HG03066 (cell line): ENCODE data around the gene FMNL2.
A peak's percentile ranks its signal among the peaks of the same experiment; 100 is the strongest.
"Not testable (repeated sequence)": the region's sequence is repeated elsewhere in the genome, so short reads cannot be mapped to it uniquely, and the experiment has no call there.

ENCODE experiments used
- ATAC-seq: cut with Tn5 transposase; IDR thresholded peaks from one replicate; pipeline ENCODE4 v1.9.1; 2021; ENCODE audit warnings: low read depth; ENCODE audit not compliant: unreplicated experiment

The FMNL2 gene

GRCh38 chr2:152335016-152335725 lies at the start of gene FMNL2:
Gene FMNL2, plus strand, starts transcription at chr2:152335174.
- ATAC-seq, result peak; percentile 72

- no peak for ATAC-seq
These were observed 42.0 kb upstream of the FMNL2 start for GRCh38 chr2:152292991-152293390.

GRCh38 chr2:152297715-152298114 lies 37.3 kb upstream of the FMNL2 start:
- no peak for ATAC-seq

- ATAC-seq, result no peak
These were observed 36.2 kb upstream of the FMNL2 start for GRCh38 chr2:152298754-152299153.

GRCh38 chr2:152301131-152301530 lies 33.8 kb upstream of the FMNL2 start:
- no peak for ATAC-seq

- no peak for ATAC-seq
These were observed 31.0 kb upstream of the FMNL2 start for GRCh38 chr2:152303951-152304350.

GRCh38 chr2:152304836-152305235 lies 30.1 kb upstream of the FMNL2 start:
- no peak for ATAC-seq

GRCh38 chr2:152307863-152308262 lies 27.1 kb upstream of the FMNL2 start:
- no peak for ATAC-seq

GRCh38 chr2:152309352-152310214 lies 25.4 kb upstream of the FMNL2 start:
- no peak for ATAC-seq

GRCh38 chr2:152319822-152320570 lies 15.0 kb upstream of the FMNL2 start:
- no peak for ATAC-seq

GRCh38 chr2:152320814-152321213 lies 14.2 kb upstream of the FMNL2 start:
- ATAC-seq, result no peak

- no peak for ATAC-seq
These were observed 12.8 kb upstream of the FMNL2 start for GRCh38 chr2:152322222-152322621.

GRCh38 chr2:152325126-152325525 lies 9.8 kb upstream of the FMNL2 start:
- not testable (repeated sequence) for ATAC-seq

GRCh38 chr2:152326710-152327109 lies 8.3 kb upstream of the FMNL2 start:
- ATAC-seq, result no peak

GRCh38 chr2:152328013-152328412 lies 7.0 kb upstream of the FMNL2 start:
- ATAC-seq, result no peak

GRCh38 chr2:152330235-152330866 lies 4.6 kb upstream of the FMNL2 start:
- ATAC-seq, result no peak

GRCh38 chr2:152334701-152335015 lies 316 bp upstream of the FMNL2 start:
- no peak for ATAC-seq

GRCh38 chr2:152335726-152336118 lies 748 bp downstream of the FMNL2 start:
- peak; percentile 19 for ATAC-seq

- ATAC-seq, result peak; percentile 40
These were observed 1.3 kb downstream of the FMNL2 start for GRCh38 chr2:152336119-152336853.

GRCh38 chr2:152336854-152337510 lies 2.0 kb downstream of the FMNL2 start:
- ATAC-seq, result no peak
